Esophagus squamous epithelium (tissue), 4 donors: ENCODE results near the gene NRXN3.

Source experiments
- POLR2A ChIP-seq, 4 donors: fragments of 450-650 bp; IDR thresholded peaks; one replicate each; pipeline ENCODE4 v1.6.1; 2017; ENCODE audit warnings: antibody characterized with exemption in 4 of 4, mild to moderate bottlenecking in 4 of 4, moderate library complexity in 3 of 4
- TF ChIP-seq, protein P1 (sequence below), 6 experiments: fragments of 450-650 bp in 4 of 6; fragments of 200-600 bp in 2 of 6; sonication (generic) in 2 of 6; IDR thresholded peaks; one replicate each; pipeline ENCODE4 v1.5.1; 2016 to 2019; ENCODE audit warnings: antibody characterized with exemption in 6 of 6, mild to moderate bottlenecking in 4 of 6, moderate library complexity in 4 of 6

GRCh38 chr14:78902010-78902623 is 731.9 kb downstream of the NRXN3 start:
- no peak for TF ChIP-seq POLR2A (IDR thresholded peaks at IDR 0.05)
- TF ChIP-seq, protein P1, sequence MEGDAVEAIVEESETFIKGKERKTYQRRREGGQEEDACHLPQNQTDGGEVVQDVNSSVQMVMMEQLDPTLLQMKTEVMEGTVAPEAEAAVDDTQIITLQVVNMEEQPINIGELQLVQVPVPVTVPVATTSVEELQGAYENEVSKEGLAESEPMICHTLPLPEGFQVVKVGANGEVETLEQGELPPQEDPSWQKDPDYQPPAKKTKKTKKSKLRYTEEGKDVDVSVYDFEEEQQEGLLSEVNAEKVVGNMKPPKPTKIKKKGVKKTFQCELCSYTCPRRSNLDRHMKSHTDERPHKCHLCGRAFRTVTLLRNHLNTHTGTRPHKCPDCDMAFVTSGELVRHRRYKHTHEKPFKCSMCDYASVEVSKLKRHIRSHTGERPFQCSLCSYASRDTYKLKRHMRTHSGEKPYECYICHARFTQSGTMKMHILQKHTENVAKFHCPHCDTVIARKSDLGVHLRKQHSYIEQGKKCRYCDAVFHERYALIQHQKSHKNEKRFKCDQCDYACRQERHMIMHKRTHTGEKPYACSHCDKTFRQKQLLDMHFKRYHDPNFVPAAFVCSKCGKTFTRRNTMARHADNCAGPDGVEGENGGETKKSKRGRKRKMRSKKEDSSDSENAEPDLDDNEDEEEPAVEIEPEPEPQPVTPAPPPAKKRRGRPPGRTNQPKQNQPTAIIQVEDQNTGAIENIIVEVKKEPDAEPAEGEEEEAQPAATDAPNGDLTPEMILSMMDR (IDR thresholded peaks at IDR 0.05): peak in 1 of 6 experiments; percentile 21
